Natural killer cell (primary cell): ENCODE results near the gene TENM4. TPM values are rescaled to one million over a fixed set of nuclear protein-coding genes. Genes with fewer than 3 reads are reported as not detected.
A peak's percentile ranks its signal among the peaks of the same experiment; 100 is the strongest.

Experiments used
- ATAC-seq, 3 donors: fragments of 150-1000 bp in 2 of 3; fragments of 200-7000 bp in 1 of 3; cut with Tn5 transposase; 1 replicate in 1 of 3; 2 replicates in 2 of 3; pipeline ENCODE4 v1.10.0; 2021; ENCODE audit warnings: mild to moderate bottlenecking in 2 of 3, moderate library complexity in 2 of 3
- DNase-seq, 2 donors: peaks; one replicate each; pipeline versions ENCODE4 v3.0.0 to v3.0.0-alpha.2; 2013 to 2021; ENCODE audit warnings: mixed read lengths in 1 of 2
- H3K27ac ChIP-seq: one replicate; pipeline ENCODE4 v1.5.1; 2013; ENCODE audit warnings: mild to moderate bottlenecking, low read length
- H3K27me3 ChIP-seq: one replicate; pipeline ENCODE4 v1.6.1; 2013; ENCODE audit warnings: low read length; ENCODE audit not compliant: control insufficient read depth, insufficient read depth
- H3K36me3 ChIP-seq: one replicate; pipeline ENCODE4 v1.6.1; 2013; ENCODE audit warnings: low read length; ENCODE audit not compliant: control insufficient read depth, insufficient read depth
- H3K4me1 ChIP-seq: one replicate; pipeline ENCODE4 v1.6.1; 2013; ENCODE audit warnings: low read length; ENCODE audit not compliant: control insufficient read depth, insufficient read depth
- H3K4me3 ChIP-seq: one replicate; pipeline ENCODE4 v1.5.1; 2013; ENCODE audit warnings: low read length
- H3K9me3 ChIP-seq: one replicate; pipeline ENCODE4 v1.6.1; 2013; ENCODE audit warnings: low read length; ENCODE audit not compliant: control insufficient read depth, insufficient read depth
- H3K27ac Mint-ChIP-seq, 2 donors: one replicate each; pipeline ENCODE4 v1.8.0; 2022; ENCODE audit warnings: mild to moderate bottlenecking in 2 of 2, mixed read lengths in 2 of 2, moderate library complexity in 1 of 2
- H3K27me3 Mint-ChIP-seq, 2 donors: one replicate each; pipeline ENCODE4 v1.8.0; 2022; ENCODE audit warnings: low read depth in 2 of 2, mixed read lengths in 2 of 2
- H3K36me3 Mint-ChIP-seq: one replicate; pipeline ENCODE4 v1.8.0; 2022; ENCODE audit warnings: mixed read lengths
- H3K4me1 Mint-ChIP-seq, 2 donors: one replicate each; pipeline ENCODE4 v1.8.0; 2022; ENCODE audit warnings: mixed read lengths in 2 of 2
- H3K4me3 Mint-ChIP-seq: one replicate; pipeline ENCODE4 v1.8.0; 2022; ENCODE audit warnings: mild to moderate bottlenecking, moderate library complexity, mixed read lengths
- H3K9me3 Mint-ChIP-seq, 2 donors: one replicate each; pipeline ENCODE4 v1.8.0; 2022; ENCODE audit warnings: mixed read lengths in 2 of 2
- WGBS: methylation state at CpG from one replicate; pipeline ENCODE4 v1.1.7; 2013; ENCODE audit warnings: missing lambda C conversion rate; ENCODE audit not compliant: insufficient coverage; 5-methylcytosine and 5-hydroxymethylcytosine counted together
- intact Hi-C: fragments of 100-400 bp; cut with micrococcal nuclease; formaldehyde crosslinking; loops from one replicate; pipeline ENCODE4 v1.14.2; 2022
- total RNA-seq, 4 donors: library from RNA; stranded (reverse); fragments of 120-200 nt in 1 of 4; gene quantifications; one replicate each; pipeline versions ENCODE4 v1.2.3 to v1.2.4, GENCODE V29; 2013 to 2022
- TF ChIP-seq, protein P1 (sequence below): fragments of 200-600 bp; IDR thresholded peaks from one replicate; pipeline ENCODE4 v1.8.0; 2022; ENCODE audit warnings: antibody characterized with exemption

Gene TENM4
- total RNA-seq, 3 donors from 2014 or later (not counting 1 experiment from before 2014, with no cell fraction given): 0.63 to 0.75 TPM; not detected in 1

DNA sequence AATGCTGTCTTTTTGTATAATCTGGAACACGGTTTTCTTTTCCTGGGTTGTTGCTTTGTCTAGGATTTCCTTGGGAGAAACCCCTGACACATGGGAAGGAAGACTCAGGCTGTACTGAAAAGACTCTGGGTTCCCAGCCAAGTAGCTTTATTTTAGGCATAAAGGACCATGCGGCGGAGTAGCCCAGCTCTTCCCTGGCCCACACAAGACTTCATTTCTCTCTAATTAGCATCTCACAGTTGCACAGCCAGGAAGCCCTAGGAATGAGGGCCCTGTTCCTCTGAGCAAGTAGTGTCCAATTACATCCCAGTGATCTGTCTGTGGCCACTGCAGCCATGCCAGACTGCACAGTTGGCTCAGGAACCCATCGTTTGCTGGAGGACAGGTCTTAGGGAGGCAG is 319.5 kb downstream of the TENM4 start:
- DNase-seq (no peak), ATAC-seq (no peak)
- Mint-ChIP-seq H3K27ac (no peak overlapping the region), H3K4me1 (no peaks in the 10 kb centered on the region), H3K27me3 (peaks cover 0 to 7% of the 10 kb centered on the region in 2 donors), H3K9me3 (peaks cover 5 to 7% of the 10 kb centered on the region in 2 donors), H3K4me3 (no peak overlapping the region), H3K36me3 (no peaks in the 10 kb centered on the region)
- no peaks in the 10 kb centered on the region for H3K27me3 ChIP-seq
- no peak overlapping the region for H3K4me3 ChIP-seq
- intact Hi-C loops: no loop called here
- H3K27ac ChIP-seq: no peak overlapping the region
- WGBS: 66% methylated on average over 4 of the region's 4 CpGs
- TF ChIP-seq, protein P1, sequence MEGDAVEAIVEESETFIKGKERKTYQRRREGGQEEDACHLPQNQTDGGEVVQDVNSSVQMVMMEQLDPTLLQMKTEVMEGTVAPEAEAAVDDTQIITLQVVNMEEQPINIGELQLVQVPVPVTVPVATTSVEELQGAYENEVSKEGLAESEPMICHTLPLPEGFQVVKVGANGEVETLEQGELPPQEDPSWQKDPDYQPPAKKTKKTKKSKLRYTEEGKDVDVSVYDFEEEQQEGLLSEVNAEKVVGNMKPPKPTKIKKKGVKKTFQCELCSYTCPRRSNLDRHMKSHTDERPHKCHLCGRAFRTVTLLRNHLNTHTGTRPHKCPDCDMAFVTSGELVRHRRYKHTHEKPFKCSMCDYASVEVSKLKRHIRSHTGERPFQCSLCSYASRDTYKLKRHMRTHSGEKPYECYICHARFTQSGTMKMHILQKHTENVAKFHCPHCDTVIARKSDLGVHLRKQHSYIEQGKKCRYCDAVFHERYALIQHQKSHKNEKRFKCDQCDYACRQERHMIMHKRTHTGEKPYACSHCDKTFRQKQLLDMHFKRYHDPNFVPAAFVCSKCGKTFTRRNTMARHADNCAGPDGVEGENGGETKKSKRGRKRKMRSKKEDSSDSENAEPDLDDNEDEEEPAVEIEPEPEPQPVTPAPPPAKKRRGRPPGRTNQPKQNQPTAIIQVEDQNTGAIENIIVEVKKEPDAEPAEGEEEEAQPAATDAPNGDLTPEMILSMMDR: no peak
- H3K9me3 ChIP-seq: no peaks in the 10 kb centered on the region
- H3K36me3 ChIP-seq: no peaks in the 10 kb centered on the region
- H3K4me1 ChIP-seq: no peaks in the 10 kb centered on the region

DNA sequence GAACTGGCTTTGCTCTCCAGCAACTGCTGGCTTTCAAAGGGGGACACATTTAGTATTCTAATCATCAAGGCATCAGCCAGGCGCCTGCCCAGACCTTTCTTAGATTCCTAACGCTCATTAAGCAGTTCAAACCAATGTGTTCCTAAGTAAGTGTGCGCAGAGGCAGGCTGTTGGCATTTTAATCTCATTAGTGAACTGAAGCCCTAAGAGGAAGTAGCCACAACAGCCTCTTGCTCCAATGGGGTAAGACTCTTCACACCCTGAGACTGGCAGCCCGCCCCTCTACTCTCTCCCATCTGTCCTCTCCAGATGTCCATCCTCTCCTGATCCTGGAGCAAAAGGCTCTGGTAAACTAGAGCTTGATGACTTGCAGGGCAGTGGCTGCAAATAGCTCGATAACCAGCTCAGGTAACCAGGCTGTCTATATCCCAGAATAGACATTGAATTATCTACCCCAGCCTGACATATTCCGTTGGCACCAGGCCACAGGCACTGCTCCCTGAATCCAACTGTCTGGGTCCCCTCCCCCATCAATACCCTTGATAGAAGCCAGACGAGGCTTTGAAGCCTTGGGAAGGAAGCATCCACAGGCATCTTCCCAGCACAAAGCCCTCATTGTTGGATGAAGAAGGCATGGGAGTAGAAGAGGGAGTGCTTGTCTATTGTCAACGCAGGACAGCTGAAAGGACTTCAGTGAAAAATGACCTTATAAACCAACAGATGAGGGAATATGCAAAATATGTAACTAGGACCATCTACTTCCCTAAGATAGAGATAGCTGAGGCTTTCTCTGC is 321.1 kb downstream of the TENM4 start:
- TF ChIP-seq, protein P1: no peak
- intact Hi-C loops: no loop called here
- Histone ChIP-seq H3K27ac (no peak overlapping the region), H3K4me1 (no peaks in the 10 kb centered on the region), H3K9me3 (no peaks in the 10 kb centered on the region), H3K4me3 (no peak overlapping the region), H3K27me3 (no peaks in the 10 kb centered on the region), H3K36me3 (no peaks in the 10 kb centered on the region)
- Mint-ChIP-seq H3K36me3 (no peaks in the 10 kb centered on the region), H3K27me3 (peaks cover 0 to 7% of the 10 kb centered on the region in 2 donors), H3K4me1 (no peaks in the 10 kb centered on the region), H3K9me3 (peaks cover 3 to 5% of the 10 kb centered on the region in 2 donors), H3K4me3 (no peak overlapping the region), H3K27ac (no peak overlapping the region)
- ATAC-seq (no peak), DNase-seq (no peak)
- WGBS: 57% methylated on average over 7 of the region's 8 CpGs

DNA sequence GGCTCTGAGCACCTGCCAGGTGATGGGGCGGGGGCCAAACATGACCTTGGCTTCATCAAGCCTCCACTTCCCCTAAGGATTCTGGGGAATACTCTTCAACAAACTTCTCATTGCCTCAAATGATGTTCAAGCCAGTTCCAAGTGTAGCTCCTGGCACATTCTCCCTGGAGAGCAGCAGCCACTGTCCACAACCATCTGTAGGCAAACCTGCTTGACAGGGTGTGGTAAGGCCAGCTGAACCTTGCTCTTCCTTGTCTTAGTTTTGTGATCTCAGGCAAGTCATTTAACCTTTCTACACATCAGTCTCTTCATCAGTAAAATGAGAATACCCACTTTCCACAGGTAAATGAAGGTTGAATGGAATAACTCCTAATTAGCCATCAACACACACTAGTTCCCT is 323.3 kb downstream of the TENM4 start:
- TF ChIP-seq, protein P1: no peak
- H3K27ac Mint-ChIP-seq: no peak overlapping the region
- H3K36me3 Mint-ChIP-seq: no peaks in the 10 kb centered on the region
- H3K9me3 Mint-ChIP-seq: peaks cover 3 to 4% of the 10 kb centered on the region in 2 donors
- no peak overlapping the region for H3K4me3 Mint-ChIP-seq
- H3K27me3 ChIP-seq: no peaks in the 10 kb centered on the region
- H3K27me3 Mint-ChIP-seq: peaks cover 0 to 7% of the 10 kb centered on the region in 2 donors
- no peaks in the 10 kb centered on the region for H3K9me3 ChIP-seq
- 60% methylated on average over 1 of the region's 1 CpG for WGBS
- H3K4me1 Mint-ChIP-seq: no peaks in the 10 kb centered on the region
- peak in 1 of 3 donors; percentile 28 for ATAC-seq
- H3K27ac ChIP-seq: no peak overlapping the region
- intact Hi-C loops: no loop called here
- H3K4me3 ChIP-seq: no peak overlapping the region
- no peaks in the 10 kb centered on the region for H3K36me3 ChIP-seq
- H3K4me1 ChIP-seq: no peaks in the 10 kb centered on the region
- DNase-seq: no peak
